Stimulated activated CD4-positive, alpha-beta T cell treated with anti-CD3 and anti-CD28 coated beads, Interleukin-4, amount 100 ng/mL, for 24 hours (primary cell): Measurements from ENCODE around the gene FURIN.
A peak's percentile ranks its signal among the peaks of the same experiment; 100 is the strongest.
"Not testable (repeated sequence)": the region's sequence is repeated elsewhere in the genome, so short reads cannot be mapped to it uniquely, and the experiment has no call there.

Experiments used
- DNase-seq: peaks from one replicate; pipeline ENCODE4 v3.0.0-alpha.2; 2020

Gene FURIN

GRCh38 chr15:90868261-90868689, at the start of gene FURIN:
Gene FURIN, plus strand, starts transcription at chr15:90868588. Its CDS starts 7,153 bp downstream, at chr15:90875741.
- no peak for DNase-seq

GRCh38 chr15:90819390-90819789, 49.0 kb upstream of the FURIN start:
- DNase-seq, result no peak

GRCh38 chr15:90819850-90820249, 48.5 kb upstream of the FURIN start:
- DNase-seq, result no peak

GRCh38 chr15:90820481-90820880, 47.9 kb upstream of the FURIN start:
- DNase-seq, result no peak

- DNase-seq, result no peak
These were observed 46.0 kb upstream of the FURIN start for GRCh38 chr15:90822204-90822955.

GRCh38 chr15:90823455-90823974, 44.9 kb upstream of the FURIN start:
- no peak for DNase-seq

GRCh38 chr15:90825115-90825899, 43.1 kb upstream of the FURIN start:
- not testable (repeated sequence) for DNase-seq

- DNase-seq, result not testable (repeated sequence)
These were observed 42.0 kb upstream of the FURIN start for GRCh38 chr15:90826206-90826885.

GRCh38 chr15:90826886-90827435, 41.4 kb upstream of the FURIN start:
- no peak for DNase-seq

- DNase-seq, result no peak
These were observed 40.3 kb upstream of the FURIN start for GRCh38 chr15:90828111-90828510.

GRCh38 chr15:90829126-90829525, 39.3 kb upstream of the FURIN start:
- no peak for DNase-seq

GRCh38 chr15:90829942-90830440, 38.4 kb upstream of the FURIN start:
- DNase-seq, result peak; percentile 47

- no peak for DNase-seq
These were observed 33.8 kb upstream of the FURIN start for GRCh38 chr15:90834626-90835025.

- no peak for DNase-seq
These were observed 32.0 kb upstream of the FURIN start for GRCh38 chr15:90836296-90836871.

GRCh38 chr15:90837094-90837493, 31.3 kb upstream of the FURIN start:
- peak; percentile 39 for DNase-seq

GRCh38 chr15:90838139-90838538, 30.2 kb upstream of the FURIN start:
- peak; percentile 86 for DNase-seq

- DNase-seq, result peak; percentile 22
These were observed 29.8 kb upstream of the FURIN start for GRCh38 chr15:90838544-90838943.

- DNase-seq, result no peak
These were observed 29.0 kb upstream of the FURIN start for GRCh38 chr15:90839187-90840071.

GRCh38 chr15:90840157-90840855, 28.1 kb upstream of the FURIN start:
- DNase-seq, result no peak

- no peak for DNase-seq
These were observed 27.4 kb upstream of the FURIN start for GRCh38 chr15:90840954-90841353.

- DNase-seq, result no peak
These were observed 23.7 kb upstream of the FURIN start for GRCh38 chr15:90844696-90845095.
